Glutamatergic neuron (in vitro differentiated cells): ENCODE data around the gene STK32A. TPM values are rescaled to one million over a fixed set of nuclear protein-coding genes. Genes with fewer than 3 reads are reported as not detected.

ENCODE experiments used
- DNase-seq: peaks from one replicate; pipeline ENCODE4 v3.0.0; 2022
- H3K27ac Mint-ChIP-seq: one replicate; pipeline ENCODE4 v1.8.0; 2020; ENCODE audit warnings: mild to moderate bottlenecking, mixed read lengths, inconsistent platforms; ENCODE audit not compliant: unreplicated experiment
- H3K27me3 Mint-ChIP-seq: one replicate; pipeline ENCODE4 v1.8.0; 2020; ENCODE audit warnings: mild to moderate bottlenecking, moderate library complexity, mixed read lengths, inconsistent platforms; ENCODE audit not compliant: unreplicated experiment
- H3K36me3 Mint-ChIP-seq: one replicate; pipeline ENCODE4 v1.8.0; 2020; ENCODE audit warnings: mild to moderate bottlenecking, mixed read lengths, inconsistent platforms; ENCODE audit not compliant: unreplicated experiment
- H3K4me1 Mint-ChIP-seq: one replicate; pipeline ENCODE4 v1.8.0; 2020; ENCODE audit warnings: mild to moderate bottlenecking, low read depth, mixed read lengths, inconsistent platforms; ENCODE audit not compliant: unreplicated experiment
- H3K4me3 Mint-ChIP-seq: one replicate; pipeline ENCODE4 v1.8.0; 2020; ENCODE audit warnings: mild to moderate bottlenecking, mixed read lengths, inconsistent platforms; ENCODE audit not compliant: unreplicated experiment
- H3K9me3 Mint-ChIP-seq: one replicate; pipeline ENCODE4 v1.8.0; 2020; ENCODE audit warnings: mild to moderate bottlenecking, moderate library complexity, mixed read lengths, inconsistent platforms; ENCODE audit not compliant: unreplicated experiment
- total RNA-seq: library from RNA; stranded (reverse); fragmentation: NEBNext Ultra II Directional; extraction: Animal tissue kit (Norgen Biotek cat#: 25700); gene quantifications from one replicate; pipeline ENCODE4 v1.2.1, GENCODE V29; 2021; ENCODE audit not compliant: unreplicated experiment
- TF ChIP-seq, protein P1 (sequence below): fragments of 200-600 bp; sonication (generic); IDR thresholded peaks from one replicate; pipeline ENCODE4 v1.5.0; 2021; ENCODE audit not compliant: partially characterized antibody, unreplicated experiment

The STK32A gene
- total RNA-seq, 1 donor from 2014 or later = 3.2 TPM

DNA sequence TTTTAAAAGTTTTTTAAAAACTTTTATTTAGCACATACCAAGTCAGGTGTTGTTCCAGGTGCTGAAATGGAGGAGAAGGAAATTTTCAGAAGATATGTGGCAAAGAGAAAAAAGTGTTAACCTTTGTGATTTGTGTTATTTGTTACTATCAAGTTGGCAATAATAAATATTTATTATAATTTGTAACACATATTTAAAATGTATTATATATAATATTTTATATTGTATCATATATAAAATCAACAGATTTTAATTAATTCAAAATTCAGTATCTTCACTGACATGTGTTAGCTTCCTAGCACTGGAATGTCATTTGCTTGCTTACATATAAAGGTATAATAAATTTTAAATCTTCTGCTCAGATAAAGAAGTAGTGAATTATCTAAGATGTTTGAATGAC, 71.5 kb downstream of the STK32A start:
- DNase-seq = no peak
- no peaks in the 10 kb centered on the region for H3K27me3 Mint-ChIP-seq
- H3K36me3 Mint-ChIP-seq = no peaks in the 10 kb centered on the region
- TF ChIP-seq, protein P1, sequence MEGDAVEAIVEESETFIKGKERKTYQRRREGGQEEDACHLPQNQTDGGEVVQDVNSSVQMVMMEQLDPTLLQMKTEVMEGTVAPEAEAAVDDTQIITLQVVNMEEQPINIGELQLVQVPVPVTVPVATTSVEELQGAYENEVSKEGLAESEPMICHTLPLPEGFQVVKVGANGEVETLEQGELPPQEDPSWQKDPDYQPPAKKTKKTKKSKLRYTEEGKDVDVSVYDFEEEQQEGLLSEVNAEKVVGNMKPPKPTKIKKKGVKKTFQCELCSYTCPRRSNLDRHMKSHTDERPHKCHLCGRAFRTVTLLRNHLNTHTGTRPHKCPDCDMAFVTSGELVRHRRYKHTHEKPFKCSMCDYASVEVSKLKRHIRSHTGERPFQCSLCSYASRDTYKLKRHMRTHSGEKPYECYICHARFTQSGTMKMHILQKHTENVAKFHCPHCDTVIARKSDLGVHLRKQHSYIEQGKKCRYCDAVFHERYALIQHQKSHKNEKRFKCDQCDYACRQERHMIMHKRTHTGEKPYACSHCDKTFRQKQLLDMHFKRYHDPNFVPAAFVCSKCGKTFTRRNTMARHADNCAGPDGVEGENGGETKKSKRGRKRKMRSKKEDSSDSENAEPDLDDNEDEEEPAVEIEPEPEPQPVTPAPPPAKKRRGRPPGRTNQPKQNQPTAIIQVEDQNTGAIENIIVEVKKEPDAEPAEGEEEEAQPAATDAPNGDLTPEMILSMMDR = no peak
- no peaks in the 10 kb centered on the region for H3K4me1 Mint-ChIP-seq
- no peak overlapping the region for H3K4me3 Mint-ChIP-seq
- no peak overlapping the region for H3K27ac Mint-ChIP-seq
- no peaks in the 10 kb centered on the region for H3K9me3 Mint-ChIP-seq

DNA sequence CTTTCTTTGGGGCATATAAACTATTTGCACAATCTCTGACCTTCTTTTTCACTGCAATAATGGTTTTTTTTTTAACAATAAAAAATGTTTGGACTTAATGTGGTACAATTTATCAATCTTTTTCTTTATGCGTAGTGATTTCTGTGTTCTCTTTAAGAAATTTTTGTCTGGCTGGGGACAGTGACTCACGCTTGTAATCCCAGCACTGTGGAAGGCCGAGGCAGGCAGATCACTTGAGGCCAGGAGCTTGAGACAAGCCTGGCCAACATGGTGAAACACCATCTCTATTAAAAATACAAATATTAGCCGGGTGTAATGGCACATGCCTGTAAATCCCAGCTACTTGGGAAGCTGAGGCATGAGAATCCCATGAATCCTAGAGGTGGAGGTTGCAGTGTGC, 72.3 kb downstream of the STK32A start:
- no peak for DNase-seq
- no peak overlapping the region for H3K27ac Mint-ChIP-seq
- no peaks in the 10 kb centered on the region for H3K4me1 Mint-ChIP-seq
- H3K9me3 Mint-ChIP-seq = no peaks in the 10 kb centered on the region
- TF ChIP-seq, protein P1 = no peak
- H3K4me3 Mint-ChIP-seq = no peak overlapping the region
- no peaks in the 10 kb centered on the region for H3K36me3 Mint-ChIP-seq
- no peaks in the 10 kb centered on the region for H3K27me3 Mint-ChIP-seq

DNA sequence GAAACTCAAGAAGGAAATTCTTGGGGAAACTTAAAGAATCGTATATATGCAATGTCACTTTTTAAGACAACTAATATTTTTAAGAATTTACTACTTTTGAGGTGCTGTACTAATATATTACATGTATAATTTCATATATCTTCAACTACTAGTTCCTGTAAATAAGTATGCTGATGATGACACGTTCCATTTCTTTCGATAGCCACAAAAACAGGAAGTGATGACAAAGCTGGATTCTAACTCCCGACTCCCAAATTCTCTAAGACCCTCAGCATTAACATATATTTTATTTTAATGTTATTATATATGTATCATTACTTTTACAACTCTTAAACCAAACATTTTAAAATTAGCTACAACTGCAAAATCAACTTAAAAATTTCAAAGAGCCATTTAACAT, 74.8 kb downstream of the STK32A start:
- no peak for DNase-seq
- Mint-ChIP-seq H3K4me1 (no peaks in the 10 kb centered on the region), H3K4me3 (no peak overlapping the region), H3K36me3 (no peaks in the 10 kb centered on the region), H3K27ac (no peak overlapping the region), H3K27me3 (no peaks in the 10 kb centered on the region), H3K9me3 (no peaks in the 10 kb centered on the region)
- TF ChIP-seq, protein P1 = no peak

DNA sequence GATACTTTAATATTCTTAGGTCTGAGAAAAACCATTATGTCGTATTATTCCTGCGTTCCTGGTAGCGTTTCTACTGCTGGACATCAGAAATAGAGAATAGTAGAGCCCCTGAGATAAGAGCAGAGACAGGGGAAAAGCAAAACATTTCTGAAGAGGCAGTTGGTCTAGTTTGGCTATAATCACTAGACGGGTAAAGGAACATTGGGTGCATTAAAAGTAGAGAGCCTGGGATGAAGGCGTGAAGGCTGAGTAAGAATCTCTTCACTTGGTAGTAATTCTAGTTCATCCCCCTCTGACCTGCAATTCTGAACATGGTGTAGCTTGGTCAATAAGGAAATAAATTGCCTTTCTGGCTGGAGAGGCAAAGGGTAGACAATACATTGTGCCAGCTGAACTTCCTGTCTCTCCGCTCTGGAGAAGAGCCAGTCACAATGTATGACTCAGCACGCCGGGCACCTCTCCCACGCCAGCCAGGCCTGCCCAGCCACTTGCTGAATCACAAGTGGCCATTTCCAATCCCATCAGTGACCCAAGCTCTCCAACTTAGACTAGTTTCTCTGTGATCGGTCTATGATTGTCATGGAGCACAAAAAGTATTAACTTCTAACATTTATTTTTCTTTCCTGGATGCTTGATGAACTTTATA, 75.4 kb downstream of the STK32A start:
- TF ChIP-seq, protein P1 = no peak
- H3K27me3 Mint-ChIP-seq = no peaks in the 10 kb centered on the region
- DNase-seq = no peak
- no peak overlapping the region for H3K4me3 Mint-ChIP-seq
- no peak overlapping the region for H3K27ac Mint-ChIP-seq
- no peaks in the 10 kb centered on the region for H3K9me3 Mint-ChIP-seq
- H3K36me3 Mint-ChIP-seq = no peaks in the 10 kb centered on the region
- no peaks in the 10 kb centered on the region for H3K4me1 Mint-ChIP-seq

DNA sequence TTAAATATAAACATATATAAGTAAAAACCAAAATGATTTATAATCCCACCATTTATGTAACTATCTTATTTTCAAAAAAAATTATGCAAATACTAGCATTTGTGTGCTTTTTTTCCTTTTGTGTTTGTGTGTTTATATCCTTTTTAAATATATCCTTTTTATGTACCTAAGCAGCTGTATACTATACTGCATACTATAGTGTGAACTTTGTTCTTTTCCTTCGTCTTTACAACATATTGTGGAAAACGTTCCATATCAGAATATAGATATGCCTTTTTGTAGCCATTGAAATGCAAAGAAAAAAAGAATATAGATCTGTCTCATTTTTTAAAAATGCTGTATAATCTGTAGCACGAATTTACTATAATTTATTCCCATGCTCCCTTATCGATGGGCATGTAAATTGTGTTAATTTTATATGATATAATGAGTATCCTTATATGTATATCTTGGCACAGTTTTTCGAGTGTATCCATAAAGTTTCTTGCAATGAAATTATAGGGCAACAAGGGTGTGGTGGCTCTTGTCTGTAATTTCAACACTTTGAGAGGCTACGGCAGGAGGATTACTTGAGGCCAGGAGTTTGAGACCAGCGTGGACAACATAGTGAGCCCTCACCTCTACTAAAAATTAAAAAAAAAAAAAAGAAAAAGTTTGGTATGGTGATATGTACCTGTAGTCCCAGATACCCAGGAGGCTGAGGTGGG, 83.3 kb downstream of the STK32A start:
- TF ChIP-seq, protein P1 = no peak
- Mint-ChIP-seq H3K36me3 (no peaks in the 10 kb centered on the region), H3K27me3 (no peaks in the 10 kb centered on the region), H3K9me3 (no peaks in the 10 kb centered on the region), H3K27ac (no peak overlapping the region), H3K4me1 (no peaks in the 10 kb centered on the region), H3K4me3 (no peak overlapping the region)
- DNase-seq = no peak
